K562 (cell line): Measurements from ENCODE around the gene STK16. TPM values are rescaled to one million over a fixed set of nuclear protein-coding genes. Genes with fewer than 3 reads are reported as not detected.

ENCODE experiments used
- CCNT2 ChIP-seq: IDR thresholded peaks from 2 replicates; pipeline ENCODE4 v1.6.1; 2011; ENCODE audit warnings: borderline replicate concordance, low read depth, mild to moderate bottlenecking, moderate library complexity, mixed read lengths, low read length; ENCODE audit not compliant: insufficient read length; ENCODE audit errors: extremely low read depth
- HCFC1 ChIP-seq: IDR thresholded peaks from 2 replicates; pipeline ENCODE4 v1.6.1; 2012; ENCODE audit warnings: low read depth, low read length, improper control_type of control experiment
- JUN ChIP-seq, 2 experiments: sonication (generic) in 1 of 2; formaldehyde crosslinking in 1 of 2; IDR thresholded peaks; 2 replicates each; pipeline versions ENCODE4 v1.6.1 to v1.8.0; 2012 to 2022; ENCODE audit warnings: borderline replicate concordance in 2 of 2, mild to moderate bottlenecking in 2 of 2, improper control_type of control experiment in 1 of 2, low read depth in 1 of 2, low read length in 1 of 2, missing genetic modification reagents in 1 of 2
- MXI1 ChIP-seq: IDR thresholded peaks from 2 replicates; pipeline ENCODE4 v1.6.1; 2011; ENCODE audit warnings: low read depth, mild to moderate bottlenecking, improper control_type of control experiment, low read length
- PHF20 ChIP-seq: fragments of 450-650 bp; IDR thresholded peaks from 2 replicates; pipeline ENCODE4 v1.6.1; 2018; ENCODE audit not compliant: partially characterized antibody
- ZNF212 ChIP-seq: fragments of 450-650 bp; formaldehyde crosslinking; IDR thresholded peaks from 2 replicates; pipeline ENCODE4 v1.4.0; 2020; ENCODE audit warnings: mild to moderate bottlenecking
- polyA plus RNA-seq, 8 experiments: library from polyadenylated mRNA; depleted of rRNA in 4 of 8; stranded (reverse) in 5 of 8; unstranded in 3 of 8; fragments of >200 nt; fragmentation: Nextera tagmentation in 2 of 8; fragmentation: Illumina TruSeq in 1 of 8; extraction: Ambion mirVana in 2 of 8; extraction: Trizol in 1 of 8; gene quantifications; 2 replicates each; pipeline versions ENCODE4 v1.2.1 to v1.2.3, GENCODE V29; 2011 to 2014; ENCODE audit warnings: inconsistent platforms in 1 of 8, missing spikeins in 1 of 8
- total RNA-seq, 7 experiments: library from RNA; depleted of rRNA in 6 of 7; stranded (reverse); fragments of >200 nt in 6 of 7; fragmentation: Illumina TruSeq in 2 of 7; extraction: Trizol in 2 of 7; gene quantifications; 2 replicates each; pipeline versions ENCODE4 v1.2.1 to v1.2.3, GENCODE V29; 2011 to 2021; ENCODE audit warnings: low replicate concordance in 1 of 7
- TF ChIP-seq, protein P1 (sequence below): sonication (generic); formaldehyde crosslinking; IDR thresholded peaks from 2 replicates; pipeline ENCODE4 v1.9.0; 2022; ENCODE audit warnings: mild to moderate bottlenecking, missing genetic modification reagents
- TF ChIP-seq, protein P2 (sequence below): fragments of 250-450 bp; sonication (Bioruptor Pico); IDR thresholded peaks from 2 replicates; pipeline ENCODE4 v1.8.0; 2021; ENCODE audit warnings: moderate library complexity, mild to moderate bottlenecking, inconsistent platforms
- TF ChIP-seq, protein P3 (sequence below): fragments of 200-600 bp; sonication (generic); IDR thresholded peaks from one replicate; pipeline ENCODE4 v1.6.1; 2012; ENCODE audit warnings: mild to moderate bottlenecking, low read depth, low read length, inconsistent platforms
- TF ChIP-seq, protein P4 (sequence below): sonication (generic); IDR thresholded peaks from 2 replicates; pipeline ENCODE4 v1.6.1; 2016

STK16 gene
- total and polyA plus RNA-seq, 9 of the 15 experiments (the other 6 are each of a cell fraction or from before 2014, with no cell fraction given): 5.4 to 36.2 (median 17.8) TPM

DNA sequence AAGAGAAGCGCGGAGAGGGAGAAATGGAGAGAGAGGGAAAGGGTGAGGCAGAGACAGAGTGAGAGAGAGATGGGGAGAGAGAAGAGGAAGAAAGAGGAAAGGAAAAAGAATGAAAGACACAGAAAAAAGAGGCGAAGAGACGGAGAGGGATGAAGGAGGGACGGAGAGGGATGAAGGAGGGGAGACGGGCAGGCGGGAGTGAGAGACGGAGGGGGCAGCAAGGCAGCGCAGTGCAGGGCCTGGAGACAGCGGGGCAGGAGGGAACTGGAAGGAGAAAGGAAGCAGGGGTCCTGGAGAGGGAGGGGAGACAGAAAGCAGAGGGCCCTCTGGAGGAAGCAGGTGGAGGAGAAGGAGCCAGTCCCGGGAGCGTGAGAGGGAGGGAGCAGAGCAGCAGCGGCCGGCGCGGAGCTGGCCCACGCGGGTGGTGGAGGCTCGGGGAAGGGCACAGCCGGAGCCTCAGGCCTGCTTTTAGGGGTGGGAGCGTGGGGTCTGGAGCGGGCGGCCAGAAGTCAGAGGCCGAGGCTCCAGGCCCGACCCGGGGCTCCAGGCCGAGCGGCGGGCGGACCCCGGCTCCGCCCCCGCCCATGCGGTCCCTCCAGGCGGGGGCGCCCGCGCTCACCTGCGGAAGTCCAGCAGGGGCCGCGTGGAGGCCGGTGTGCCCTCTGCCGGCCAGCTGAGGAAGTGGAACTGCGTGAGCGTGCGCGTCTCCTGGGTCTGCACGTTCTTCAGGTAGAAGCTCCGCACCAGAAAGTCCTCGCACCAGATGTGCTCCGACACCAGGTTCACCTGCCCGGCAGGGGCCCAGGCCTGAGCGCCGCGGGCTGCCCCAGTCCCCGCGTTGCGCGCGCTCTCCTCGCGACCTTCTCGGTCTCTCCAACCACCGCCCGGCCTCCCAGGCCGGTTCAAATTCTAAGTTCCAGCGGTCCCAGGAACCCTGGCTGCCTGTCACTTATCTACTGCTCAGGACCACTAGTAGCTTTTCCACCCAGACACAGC is 49.4 kb downstream of the STK16 start (continued):
- TF ChIP-seq, protein P1, sequence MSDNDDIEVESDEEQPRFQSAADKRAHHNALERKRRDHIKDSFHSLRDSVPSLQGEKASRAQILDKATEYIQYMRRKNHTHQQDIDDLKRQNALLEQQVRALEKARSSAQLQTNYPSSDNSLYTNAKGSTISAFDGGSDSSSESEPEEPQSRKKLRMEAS (CRISPR knock-in tag): peak; percentile 97
- TF ChIP-seq PHF20 (no peak), HCFC1 (peak; percentile 44; the same call in 1 of the 2 replicates), MXI1 (no peak), JUN (IDR thresholded peaks at IDR 0.05; ENCODE audit: borderline replicate concordance, low read depth, low read length) (peak; percentile 7; the same call in 1 of the 2 replicates), JUN (CRISPR knock-in tag; IDR thresholded peaks at IDR 0.05; ENCODE audit: borderline replicate concordance) (no peak), ZNF212 (no peak), CCNT2 (peak; percentile 89)
- TF ChIP-seq, protein P2, sequence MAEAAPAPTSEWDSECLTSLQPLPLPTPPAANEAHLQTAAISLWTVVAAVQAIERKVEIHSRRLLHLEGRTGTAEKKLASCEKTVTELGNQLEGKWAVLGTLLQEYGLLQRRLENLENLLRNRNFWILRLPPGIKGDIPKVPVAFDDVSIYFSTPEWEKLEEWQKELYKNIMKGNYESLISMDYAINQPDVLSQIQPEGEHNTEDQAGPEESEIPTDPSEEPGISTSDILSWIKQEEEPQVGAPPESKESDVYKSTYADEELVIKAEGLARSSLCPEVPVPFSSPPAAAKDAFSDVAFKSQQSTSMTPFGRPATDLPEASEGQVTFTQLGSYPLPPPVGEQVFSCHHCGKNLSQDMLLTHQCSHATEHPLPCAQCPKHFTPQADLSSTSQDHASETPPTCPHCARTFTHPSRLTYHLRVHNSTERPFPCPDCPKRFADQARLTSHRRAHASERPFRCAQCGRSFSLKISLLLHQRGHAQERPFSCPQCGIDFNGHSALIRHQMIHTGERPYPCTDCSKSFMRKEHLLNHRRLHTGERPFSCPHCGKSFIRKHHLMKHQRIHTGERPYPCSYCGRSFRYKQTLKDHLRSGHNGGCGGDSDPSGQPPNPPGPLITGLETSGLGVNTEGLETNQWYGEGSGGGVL: no peak
- TF ChIP-seq, protein P3, sequence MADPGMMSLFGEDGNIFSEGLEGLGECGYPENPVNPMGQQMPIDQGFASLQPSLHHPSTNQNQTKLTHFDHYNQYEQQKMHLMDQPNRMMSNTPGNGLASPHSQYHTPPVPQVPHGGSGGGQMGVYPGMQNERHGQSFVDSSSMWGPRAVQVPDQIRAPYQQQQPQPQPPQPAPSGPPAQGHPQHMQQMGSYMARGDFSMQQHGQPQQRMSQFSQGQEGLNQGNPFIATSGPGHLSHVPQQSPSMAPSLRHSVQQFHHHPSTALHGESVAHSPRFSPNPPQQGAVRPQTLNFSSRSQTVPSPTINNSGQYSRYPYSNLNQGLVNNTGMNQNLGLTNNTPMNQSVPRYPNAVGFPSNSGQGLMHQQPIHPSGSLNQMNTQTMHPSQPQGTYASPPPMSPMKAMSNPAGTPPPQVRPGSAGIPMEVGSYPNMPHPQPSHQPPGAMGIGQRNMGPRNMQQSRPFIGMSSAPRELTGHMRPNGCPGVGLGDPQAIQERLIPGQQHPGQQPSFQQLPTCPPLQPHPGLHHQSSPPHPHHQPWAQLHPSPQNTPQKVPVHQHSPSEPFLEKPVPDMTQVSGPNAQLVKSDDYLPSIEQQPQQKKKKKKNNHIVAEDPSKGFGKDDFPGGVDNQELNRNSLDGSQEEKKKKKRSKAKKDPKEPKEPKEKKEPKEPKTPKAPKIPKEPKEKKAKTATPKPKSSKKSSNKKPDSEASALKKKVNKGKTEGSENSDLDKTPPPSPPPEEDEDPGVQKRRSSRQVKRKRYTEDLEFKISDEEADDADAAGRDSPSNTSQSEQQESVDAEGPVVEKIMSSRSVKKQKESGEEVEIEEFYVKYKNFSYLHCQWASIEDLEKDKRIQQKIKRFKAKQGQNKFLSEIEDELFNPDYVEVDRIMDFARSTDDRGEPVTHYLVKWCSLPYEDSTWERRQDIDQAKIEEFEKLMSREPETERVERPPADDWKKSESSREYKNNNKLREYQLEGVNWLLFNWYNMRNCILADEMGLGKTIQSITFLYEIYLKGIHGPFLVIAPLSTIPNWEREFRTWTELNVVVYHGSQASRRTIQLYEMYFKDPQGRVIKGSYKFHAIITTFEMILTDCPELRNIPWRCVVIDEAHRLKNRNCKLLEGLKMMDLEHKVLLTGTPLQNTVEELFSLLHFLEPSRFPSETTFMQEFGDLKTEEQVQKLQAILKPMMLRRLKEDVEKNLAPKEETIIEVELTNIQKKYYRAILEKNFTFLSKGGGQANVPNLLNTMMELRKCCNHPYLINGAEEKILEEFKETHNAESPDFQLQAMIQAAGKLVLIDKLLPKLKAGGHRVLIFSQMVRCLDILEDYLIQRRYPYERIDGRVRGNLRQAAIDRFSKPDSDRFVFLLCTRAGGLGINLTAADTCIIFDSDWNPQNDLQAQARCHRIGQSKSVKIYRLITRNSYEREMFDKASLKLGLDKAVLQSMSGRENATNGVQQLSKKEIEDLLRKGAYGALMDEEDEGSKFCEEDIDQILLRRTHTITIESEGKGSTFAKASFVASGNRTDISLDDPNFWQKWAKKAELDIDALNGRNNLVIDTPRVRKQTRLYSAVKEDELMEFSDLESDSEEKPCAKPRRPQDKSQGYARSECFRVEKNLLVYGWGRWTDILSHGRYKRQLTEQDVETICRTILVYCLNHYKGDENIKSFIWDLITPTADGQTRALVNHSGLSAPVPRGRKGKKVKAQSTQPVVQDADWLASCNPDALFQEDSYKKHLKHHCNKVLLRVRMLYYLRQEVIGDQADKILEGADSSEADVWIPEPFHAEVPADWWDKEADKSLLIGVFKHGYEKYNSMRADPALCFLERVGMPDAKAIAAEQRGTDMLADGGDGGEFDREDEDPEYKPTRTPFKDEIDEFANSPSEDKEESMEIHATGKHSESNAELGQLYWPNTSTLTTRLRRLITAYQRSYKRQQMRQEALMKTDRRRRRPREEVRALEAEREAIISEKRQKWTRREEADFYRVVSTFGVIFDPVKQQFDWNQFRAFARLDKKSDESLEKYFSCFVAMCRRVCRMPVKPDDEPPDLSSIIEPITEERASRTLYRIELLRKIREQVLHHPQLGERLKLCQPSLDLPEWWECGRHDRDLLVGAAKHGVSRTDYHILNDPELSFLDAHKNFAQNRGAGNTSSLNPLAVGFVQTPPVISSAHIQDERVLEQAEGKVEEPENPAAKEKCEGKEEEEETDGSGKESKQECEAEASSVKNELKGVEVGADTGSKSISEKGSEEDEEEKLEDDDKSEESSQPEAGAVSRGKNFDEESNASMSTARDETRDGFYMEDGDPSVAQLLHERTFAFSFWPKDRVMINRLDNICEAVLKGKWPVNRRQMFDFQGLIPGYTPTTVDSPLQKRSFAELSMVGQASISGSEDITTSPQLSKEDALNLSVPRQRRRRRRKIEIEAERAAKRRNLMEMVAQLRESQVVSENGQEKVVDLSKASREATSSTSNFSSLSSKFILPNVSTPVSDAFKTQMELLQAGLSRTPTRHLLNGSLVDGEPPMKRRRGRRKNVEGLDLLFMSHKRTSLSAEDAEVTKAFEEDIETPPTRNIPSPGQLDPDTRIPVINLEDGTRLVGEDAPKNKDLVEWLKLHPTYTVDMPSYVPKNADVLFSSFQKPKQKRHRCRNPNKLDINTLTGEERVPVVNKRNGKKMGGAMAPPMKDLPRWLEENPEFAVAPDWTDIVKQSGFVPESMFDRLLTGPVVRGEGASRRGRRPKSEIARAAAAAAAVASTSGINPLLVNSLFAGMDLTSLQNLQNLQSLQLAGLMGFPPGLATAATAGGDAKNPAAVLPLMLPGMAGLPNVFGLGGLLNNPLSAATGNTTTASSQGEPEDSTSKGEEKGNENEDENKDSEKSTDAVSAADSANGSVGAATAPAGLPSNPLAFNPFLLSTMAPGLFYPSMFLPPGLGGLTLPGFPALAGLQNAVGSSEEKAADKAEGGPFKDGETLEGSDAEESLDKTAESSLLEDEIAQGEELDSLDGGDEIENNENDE: no peak
- TF ChIP-seq, protein P4, sequence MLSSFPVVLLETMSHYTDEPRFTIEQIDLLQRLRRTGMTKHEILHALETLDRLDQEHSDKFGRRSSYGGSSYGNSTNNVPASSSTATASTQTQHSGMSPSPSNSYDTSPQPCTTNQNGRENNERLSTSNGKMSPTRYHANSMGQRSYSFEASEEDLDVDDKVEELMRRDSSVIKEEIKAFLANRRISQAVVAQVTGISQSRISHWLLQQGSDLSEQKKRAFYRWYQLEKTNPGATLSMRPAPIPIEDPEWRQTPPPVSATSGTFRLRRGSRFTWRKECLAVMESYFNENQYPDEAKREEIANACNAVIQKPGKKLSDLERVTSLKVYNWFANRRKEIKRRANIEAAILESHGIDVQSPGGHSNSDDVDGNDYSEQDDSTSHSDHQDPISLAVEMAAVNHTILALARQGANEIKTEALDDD: no peak
